GM03348 (cell line): ENCODE data around the gene SMCO2.
"Not testable (repeated sequence)": the region's sequence is repeated elsewhere in the genome, so short reads cannot be mapped to it uniquely, and the experiment has no call there.

Experiments
- DNase-seq: peaks from one replicate; pipeline ENCODE4 v3.0.0; 2012; ENCODE audit warnings: low spot score

The SMCO2 gene

GRCh38 chr12:27527512-27527911, 81.0 kb downstream of the SMCO2 start:
- no peak for DNase-seq

GRCh38 chr12:27528788-27529187, 82.3 kb downstream of the SMCO2 start:
- DNase-seq, result no peak

GRCh38 chr12:27530157-27530922, 83.8 kb downstream of the SMCO2 start:
- DNase-seq, result no peak

- no peak for DNase-seq
Measured at GRCh38 chr12:27531896-27532295, 85.4 kb downstream of the SMCO2 start.

- DNase-seq, result no peak
Measured at GRCh38 chr12:27534060-27534764, 87.7 kb downstream of the SMCO2 start.

GRCh38 chr12:27534765-27535161, 88.2 kb downstream of the SMCO2 start:
- no peak for DNase-seq

GRCh38 chr12:27535318-27535717, 88.8 kb downstream of the SMCO2 start:
- no peak for DNase-seq

- no peak for DNase-seq
Measured at GRCh38 chr12:27537855-27538675, 91.5 kb downstream of the SMCO2 start.

- no peak for DNase-seq
Measured at GRCh38 chr12:27539191-27539631, 92.7 kb downstream of the SMCO2 start.

- DNase-seq, result no peak
Measured at GRCh38 chr12:27541031-27541719, 94.6 kb downstream of the SMCO2 start.

GRCh38 chr12:27542628-27543027, 96.1 kb downstream of the SMCO2 start:
- DNase-seq, result peak; percentile 72

GRCh38 chr12:27544858-27545257, 98.3 kb downstream of the SMCO2 start:
- DNase-seq, result not testable (repeated sequence)

- DNase-seq, result no peak
Measured at GRCh38 chr12:27545665-27546064, 99.1 kb downstream of the SMCO2 start.

GRCh38 chr12:27547592-27547991, 101.1 kb downstream of the SMCO2 start:
- no peak for DNase-seq

- DNase-seq, result no peak
Measured at GRCh38 chr12:27548301-27549199, 102.0 kb downstream of the SMCO2 start.

- DNase-seq, result peak; percentile 62
Measured at GRCh38 chr12:27549236-27549800, 102.8 kb downstream of the SMCO2 start.

- peak; percentile 81 for DNase-seq
Measured at GRCh38 chr12:27549801-27550652, 103.5 kb downstream of the SMCO2 start.

GRCh38 chr12:27550653-27550975, 104.1 kb downstream of the SMCO2 start:
- no peak for DNase-seq

GRCh38 chr12:27551172-27551840, 104.8 kb downstream of the SMCO2 start:
- no peak for DNase-seq
